ENCODE measurements around the gene FGFR3.
A peak's percentile ranks its signal among the peaks of the same experiment; 100 is the strongest.

FGFR3 gene

GRCh38 chr4:1852904-1853623 is 60.0 kb downstream of the FGFR3 start:
- no peak for TF ChIP-seq CTCF (IDR thresholded peaks at IDR 0.05; ENCODE audit: extremely low read depth, insufficient read depth, missing control alignments)
- DNase-seq (ENCODE audit: low spot score) = no peak
- in situ Hi-C loops (cut with MboI; ENCODE audit: low pct_unique_long_range_greater_than_20kb, low sequenced_read_pairs, unreplicated experiment) = no loop called here

- no peak for DNase-seq (ENCODE audit: low spot score)
- in situ Hi-C loops (cut with MboI; ENCODE audit: low pct_unique_long_range_greater_than_20kb, low sequenced_read_pairs, unreplicated experiment) = no loop called here
- no peak for TF ChIP-seq CTCF (IDR thresholded peaks at IDR 0.05; ENCODE audit: extremely low read depth, insufficient read depth, missing control alignments)
These were observed 61.7 kb downstream of the FGFR3 start for GRCh38 chr4:1854752-1855151.

GRCh38 chr4:1855333-1856070 is 62.4 kb downstream of the FGFR3 start:
- no peak for TF ChIP-seq CTCF (IDR thresholded peaks at IDR 0.05; ENCODE audit: extremely low read depth, insufficient read depth, missing control alignments)
- in situ Hi-C loops (cut with MboI; ENCODE audit: low pct_unique_long_range_greater_than_20kb, low sequenced_read_pairs, unreplicated experiment) = no loop called here
- peak; percentile 48 for DNase-seq (ENCODE audit: low spot score)

- TF ChIP-seq CTCF (IDR thresholded peaks at IDR 0.05; ENCODE audit: extremely low read depth, insufficient read depth, missing control alignments) = peak; percentile 20
- in situ Hi-C loops (cut with MboI; ENCODE audit: low pct_unique_long_range_greater_than_20kb, low sequenced_read_pairs, unreplicated experiment) = no loop called here
- peak; percentile 99 for DNase-seq (ENCODE audit: low spot score)
These were observed 63.2 kb downstream of the FGFR3 start, which contains the start of gene LETM1 for GRCh38 chr4:1856071-1856942. LETM1 (minus strand) TSS chr4:1856156; CDS start chr4:1855950, 206 bp downstream.

GRCh38 chr4:1856943-1857699 is 64.0 kb downstream of the FGFR3 start:
- in situ Hi-C loops (cut with MboI; ENCODE audit: low pct_unique_long_range_greater_than_20kb, low sequenced_read_pairs, unreplicated experiment) = no loop called here
- no peak for DNase-seq (ENCODE audit: low spot score)
- TF ChIP-seq CTCF (IDR thresholded peaks at IDR 0.05; ENCODE audit: extremely low read depth, insufficient read depth, missing control alignments) = no peak

GRCh38 chr4:1857931-1858330 is 64.8 kb downstream of the FGFR3 start:
- TF ChIP-seq CTCF (IDR thresholded peaks at IDR 0.05; ENCODE audit: extremely low read depth, insufficient read depth, missing control alignments) = no peak
- in situ Hi-C loops (cut with MboI; ENCODE audit: low pct_unique_long_range_greater_than_20kb, low sequenced_read_pairs, unreplicated experiment) = no loop called here

More at GRCh38 chr4:1857931-1858330, 64.8 kb downstream of the FGFR3 start:
- no peak for DNase-seq (ENCODE audit: low spot score)

All from GM13977 (cell line).